Stimulated activated CD4-positive, alpha-beta T cell treated with anti-CD3 and anti-CD28 coated beads, TNF-alpha, amount 100 ng/mL, for 4 hours (primary cell): Measurements from ENCODE around the gene SLC8A3.

ENCODE experiments used
- DNase-seq, 3 experiments: peaks; one replicate each; pipeline ENCODE4 v3.0.0-alpha.2; 2020; ENCODE audit warnings: low read depth in 3 of 3

The SLC8A3 gene

GRCh38 chr14:70121521-70121920 lies 67.2 kb downstream of the SLC8A3 start:
- DNase-seq = no peak

GRCh38 chr14:70118064-70118463 lies 70.7 kb downstream of the SLC8A3 start:
- DNase-seq = no peak

- DNase-seq = no peak
Observed at GRCh38 chr14:70116278-70116677, 72.5 kb downstream of the SLC8A3 start.

GRCh38 chr14:70114621-70115156 lies 74.1 kb downstream of the SLC8A3 start:
- DNase-seq = no peak

GRCh38 chr14:70113211-70113610 lies 75.5 kb downstream of the SLC8A3 start:
- DNase-seq = no peak

- DNase-seq = no peak
Observed at GRCh38 chr14:70108419-70108818, 80.3 kb downstream of the SLC8A3 start.

GRCh38 chr14:70107309-70107708 lies 81.4 kb downstream of the SLC8A3 start:
- DNase-seq = no peak

- no peak for DNase-seq
Observed at GRCh38 chr14:70100071-70100470, 88.7 kb downstream of the SLC8A3 start.

- no peak for DNase-seq
Observed at GRCh38 chr14:70098250-70098809, 90.4 kb downstream of the SLC8A3 start.

- no peak for DNase-seq
Observed at GRCh38 chr14:70097576-70098249, 91.0 kb downstream of the SLC8A3 start.

- DNase-seq = no peak
Observed at GRCh38 chr14:70096866-70097265, 91.9 kb downstream of the SLC8A3 start.

GRCh38 chr14:70094631-70095030 lies 94.1 kb downstream of the SLC8A3 start:
- DNase-seq = no peak

- DNase-seq = no peak
Observed at GRCh38 chr14:70094106-70094505, 94.6 kb downstream of the SLC8A3 start.

GRCh38 chr14:70093156-70093555 lies 95.6 kb downstream of the SLC8A3 start:
- no peak for DNase-seq

GRCh38 chr14:70087380-70087697 lies 101.4 kb downstream of the SLC8A3 start:
- no peak for DNase-seq

- no peak for DNase-seq
Observed at GRCh38 chr14:70086685-70087379, 101.9 kb downstream of the SLC8A3 start.

- DNase-seq = no peak
Observed at GRCh38 chr14:70084226-70084625, 104.5 kb downstream of the SLC8A3 start.

- DNase-seq = no peak
Observed at GRCh38 chr14:70082394-70082793, 106.4 kb downstream of the SLC8A3 start.

- DNase-seq = no peak
Observed at GRCh38 chr14:70080076-70080475, 108.7 kb downstream of the SLC8A3 start.

- no peak for DNase-seq
Observed at GRCh38 chr14:70078329-70078728, 110.4 kb downstream of the SLC8A3 start.

- no peak for DNase-seq
Observed at GRCh38 chr14:70077720-70078119, 111.0 kb downstream of the SLC8A3 start.

GRCh38 chr14:70077005-70077404 lies 111.7 kb downstream of the SLC8A3 start:
- DNase-seq = no peak

GRCh38 chr14:70073924-70074566 lies 114.7 kb downstream of the SLC8A3 start:
- DNase-seq = peak in 1 of 3 experiments; percentile 18
